Measurements from ENCODE around the gene CNPPD1. TPM values are rescaled to one million over a fixed set of nuclear protein-coding genes. Genes with fewer than 3 reads are reported as not detected.

Gene CNPPD1
- total RNA-seq, 1 experiment from 2014 or later = 33.9 TPM

- Mint-ChIP-seq H3K9me3 (ENCODE audit: unreplicated experiment) (no peaks in the 10 kb centered on the region), H3K4me3 (ENCODE audit: unreplicated experiment) (no peak overlapping the region), H3K36me3 (ENCODE audit: insufficient read depth, unreplicated experiment) (no peaks in the 10 kb centered on the region), H3K27me3 (ENCODE audit: insufficient read depth, unreplicated experiment) (no peaks in the 10 kb centered on the region), H3K27ac (ENCODE audit: low read depth, unreplicated experiment) (no peak overlapping the region), H3K4me1 (ENCODE audit: insufficient read depth, unreplicated experiment) (peaks cover 27% of the 10 kb centered on the region)
- TF ChIP-seq, protein P1, sequence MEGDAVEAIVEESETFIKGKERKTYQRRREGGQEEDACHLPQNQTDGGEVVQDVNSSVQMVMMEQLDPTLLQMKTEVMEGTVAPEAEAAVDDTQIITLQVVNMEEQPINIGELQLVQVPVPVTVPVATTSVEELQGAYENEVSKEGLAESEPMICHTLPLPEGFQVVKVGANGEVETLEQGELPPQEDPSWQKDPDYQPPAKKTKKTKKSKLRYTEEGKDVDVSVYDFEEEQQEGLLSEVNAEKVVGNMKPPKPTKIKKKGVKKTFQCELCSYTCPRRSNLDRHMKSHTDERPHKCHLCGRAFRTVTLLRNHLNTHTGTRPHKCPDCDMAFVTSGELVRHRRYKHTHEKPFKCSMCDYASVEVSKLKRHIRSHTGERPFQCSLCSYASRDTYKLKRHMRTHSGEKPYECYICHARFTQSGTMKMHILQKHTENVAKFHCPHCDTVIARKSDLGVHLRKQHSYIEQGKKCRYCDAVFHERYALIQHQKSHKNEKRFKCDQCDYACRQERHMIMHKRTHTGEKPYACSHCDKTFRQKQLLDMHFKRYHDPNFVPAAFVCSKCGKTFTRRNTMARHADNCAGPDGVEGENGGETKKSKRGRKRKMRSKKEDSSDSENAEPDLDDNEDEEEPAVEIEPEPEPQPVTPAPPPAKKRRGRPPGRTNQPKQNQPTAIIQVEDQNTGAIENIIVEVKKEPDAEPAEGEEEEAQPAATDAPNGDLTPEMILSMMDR (IDR thresholded peaks at IDR 0.05; ENCODE audit: unreplicated experiment) = no peak
- no peak for DNase-seq (ENCODE audit: unreplicated experiment)
- ChIA-PET POLR2A (interaction anchor here (0.9 kb wide), 1 partner anchor 27 kb away, joined by 3 read pairs; no protein-coding TSS in a partner anchor), CTCF (interaction anchor here (1.8 to 4.9 kb wide), 2 partner anchors 10 to 100 kb away, joined by 6 to 31 read pairs; no protein-coding TSS in a partner anchor)
- BruUV-seq (replicated peaks) = no TSS peak
- intact Hi-C loops (cut with micrococcal nuclease) = no loop called here
These were observed 47.1 kb downstream of the CNPPD1 start for GRCh38 chr2:219129589-219129988.

GRCh38 chr2:219128396-219128795, 48.3 kb downstream of the CNPPD1 start:
- BruUV-seq (replicated peaks) = no TSS peak
- H3K27me3 Mint-ChIP-seq (ENCODE audit: insufficient read depth, unreplicated experiment) = no peaks in the 10 kb centered on the region
- H3K4me1 Mint-ChIP-seq (ENCODE audit: insufficient read depth, unreplicated experiment) = peaks cover 37% of the 10 kb centered on the region
- intact Hi-C loops (cut with micrococcal nuclease) = no loop called here
- H3K27ac Mint-ChIP-seq (ENCODE audit: low read depth, unreplicated experiment) = no peak overlapping the region
- DNase-seq (ENCODE audit: unreplicated experiment) = no peak
- no peaks in the 10 kb centered on the region for H3K36me3 Mint-ChIP-seq (ENCODE audit: insufficient read depth, unreplicated experiment)
- no peak overlapping the region for H3K4me3 Mint-ChIP-seq (ENCODE audit: unreplicated experiment)
- H3K9me3 Mint-ChIP-seq (ENCODE audit: unreplicated experiment) = no peaks in the 10 kb centered on the region
- TF ChIP-seq, protein P1 (IDR thresholded peaks at IDR 0.05; ENCODE audit: unreplicated experiment) = no peak
- ChIA-PET POLR2A (interaction anchor here (0.9 kb wide), 1 partner anchor 26 kb away, joined by 3 read pairs; no protein-coding TSS in a partner anchor), CTCF (interaction anchor here (0.9 to 4.9 kb wide), 2 partner anchors 9 to 99 kb away, joined by 4 to 31 read pairs; no protein-coding TSS in a partner anchor)

GRCh38 chr2:219127037-219127635, 49.6 kb downstream of the CNPPD1 start:
- no peaks in the 10 kb centered on the region for H3K27me3 Mint-ChIP-seq (ENCODE audit: insufficient read depth, unreplicated experiment)
- H3K4me1 Mint-ChIP-seq (ENCODE audit: insufficient read depth, unreplicated experiment) = peaks cover 43% of the 10 kb centered on the region
- BruUV-seq (replicated peaks) = no TSS peak
- no peak overlapping the region for H3K27ac Mint-ChIP-seq (ENCODE audit: low read depth, unreplicated experiment)
- no peaks in the 10 kb centered on the region for H3K36me3 Mint-ChIP-seq (ENCODE audit: insufficient read depth, unreplicated experiment)
- H3K9me3 Mint-ChIP-seq (ENCODE audit: unreplicated experiment) = no peaks in the 10 kb centered on the region
- TF ChIP-seq, protein P1 (IDR thresholded peaks at IDR 0.05; ENCODE audit: unreplicated experiment) = no peak
- intact Hi-C loops (cut with micrococcal nuclease) = no loop called here
- no peak overlapping the region for H3K4me3 Mint-ChIP-seq (ENCODE audit: unreplicated experiment)
- no peak for DNase-seq (ENCODE audit: unreplicated experiment)
- POLR2A ChIA-PET = no interaction called here
- CTCF ChIA-PET = interaction anchor here (0.6 kb wide), 3 partner anchors 64 to 276 kb away, joined by 3 to 4 read pairs (median 3); no protein-coding TSS in a partner anchor

DNA sequence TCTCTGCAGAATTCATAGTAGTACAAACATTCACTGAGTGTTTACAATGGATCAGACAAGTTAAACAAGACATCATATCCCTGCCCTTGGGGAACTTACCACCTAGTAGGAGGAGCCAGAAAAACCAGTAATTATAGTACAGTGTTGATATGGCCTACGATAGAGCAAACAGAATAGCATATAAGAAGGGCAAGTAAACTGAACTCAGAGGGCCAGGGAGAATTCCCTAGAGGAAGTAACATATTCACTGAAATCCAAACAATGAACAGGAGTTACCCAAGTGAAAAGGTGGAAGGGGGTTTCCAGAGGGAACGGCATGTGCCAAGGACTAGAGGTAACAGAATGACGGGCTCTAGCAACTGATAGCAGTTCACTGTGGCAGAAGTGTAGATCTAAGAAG, 50.2 kb downstream of the CNPPD1 start:
- TF ChIP-seq, protein P1 (IDR thresholded peaks at IDR 0.05; ENCODE audit: unreplicated experiment) = no peak
- BruUV-seq (replicated peaks) = no TSS peak
- Mint-ChIP-seq H3K36me3 (ENCODE audit: insufficient read depth, unreplicated experiment) (no peaks in the 10 kb centered on the region), H3K27ac (ENCODE audit: low read depth, unreplicated experiment) (no peak overlapping the region), H3K4me1 (ENCODE audit: insufficient read depth, unreplicated experiment) (peaks cover 43% of the 10 kb centered on the region), H3K4me3 (ENCODE audit: unreplicated experiment) (no peak overlapping the region), H3K27me3 (ENCODE audit: insufficient read depth, unreplicated experiment) (no peaks in the 10 kb centered on the region), H3K9me3 (ENCODE audit: unreplicated experiment) (no peaks in the 10 kb centered on the region)
- POLR2A ChIA-PET = no interaction called here
- DNase-seq (ENCODE audit: unreplicated experiment) = no peak
- CTCF ChIA-PET = interaction anchor here (0.6 to 1.3 kb wide), 3 partner anchors 82 to 177 kb away, joined by 3 to 4 read pairs (median 3); no protein-coding TSS in a partner anchor
- intact Hi-C loops (cut with micrococcal nuclease) = no loop called here

Measured in MCF 10A (cell line).